Measurements from ENCODE around the gene CALML4.
A peak's percentile ranks its signal among the peaks of the same experiment; 100 is the strongest.
"Not testable (repeated sequence)": the region's sequence is repeated elsewhere in the genome, so short reads cannot be mapped to it uniquely, and the experiment has no call there.

CALML4 gene

DNA sequence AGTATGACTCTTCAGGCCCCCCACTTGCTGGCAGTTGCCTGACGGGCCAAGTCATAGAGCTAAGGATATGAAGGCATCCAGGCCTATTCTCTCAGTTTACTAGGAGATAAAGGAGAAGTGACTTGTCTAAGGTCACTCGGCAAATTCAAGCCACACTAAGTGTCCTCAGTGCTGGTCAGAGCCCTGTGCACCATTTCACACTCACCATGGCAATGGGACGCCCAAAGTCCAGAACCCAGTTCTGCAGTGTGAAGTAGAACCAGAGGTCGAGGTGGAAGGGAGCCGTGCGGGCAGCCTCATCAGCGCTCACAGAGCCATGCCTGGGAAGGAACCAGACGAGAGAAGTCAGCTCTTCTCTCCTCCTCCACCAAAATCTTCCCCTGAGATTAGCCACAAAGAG is 13.2 kb upstream of the CALML4 start:
- no peak for DNase-seq (ENCODE audit: low read depth)
- no peak overlapping the region for H3K4me3 ChIP-seq (ENCODE audit: low read depth, low read length)
- TF ChIP-seq, protein P1, sequence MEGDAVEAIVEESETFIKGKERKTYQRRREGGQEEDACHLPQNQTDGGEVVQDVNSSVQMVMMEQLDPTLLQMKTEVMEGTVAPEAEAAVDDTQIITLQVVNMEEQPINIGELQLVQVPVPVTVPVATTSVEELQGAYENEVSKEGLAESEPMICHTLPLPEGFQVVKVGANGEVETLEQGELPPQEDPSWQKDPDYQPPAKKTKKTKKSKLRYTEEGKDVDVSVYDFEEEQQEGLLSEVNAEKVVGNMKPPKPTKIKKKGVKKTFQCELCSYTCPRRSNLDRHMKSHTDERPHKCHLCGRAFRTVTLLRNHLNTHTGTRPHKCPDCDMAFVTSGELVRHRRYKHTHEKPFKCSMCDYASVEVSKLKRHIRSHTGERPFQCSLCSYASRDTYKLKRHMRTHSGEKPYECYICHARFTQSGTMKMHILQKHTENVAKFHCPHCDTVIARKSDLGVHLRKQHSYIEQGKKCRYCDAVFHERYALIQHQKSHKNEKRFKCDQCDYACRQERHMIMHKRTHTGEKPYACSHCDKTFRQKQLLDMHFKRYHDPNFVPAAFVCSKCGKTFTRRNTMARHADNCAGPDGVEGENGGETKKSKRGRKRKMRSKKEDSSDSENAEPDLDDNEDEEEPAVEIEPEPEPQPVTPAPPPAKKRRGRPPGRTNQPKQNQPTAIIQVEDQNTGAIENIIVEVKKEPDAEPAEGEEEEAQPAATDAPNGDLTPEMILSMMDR (IDR thresholded peaks at IDR 0.05; ENCODE audit: insufficient read depth, low read depth, low read length, missing control alignments): no peak

DNA sequence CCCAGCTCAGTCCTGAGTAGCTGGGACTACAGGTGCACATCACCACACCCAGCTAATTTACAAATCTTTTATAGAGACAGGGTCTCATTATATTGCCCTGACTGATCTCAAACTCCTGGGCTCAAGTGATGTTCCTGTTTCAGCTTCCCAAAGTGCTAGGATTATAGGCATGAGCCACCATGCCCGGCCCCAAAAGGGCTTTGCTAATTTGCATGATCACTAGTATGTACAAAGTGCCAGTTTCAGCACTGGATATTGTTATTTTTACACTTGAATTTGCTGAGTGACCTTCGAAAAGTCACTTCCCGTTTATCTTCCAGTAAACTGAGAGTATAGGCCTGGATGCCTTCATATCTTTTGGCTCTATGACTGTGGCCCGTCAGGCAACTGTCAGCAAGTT is 12.2 kb upstream of the CALML4 start:
- DNase-seq (ENCODE audit: low read depth): no peak
- TF ChIP-seq, protein P1 (IDR thresholded peaks at IDR 0.05; ENCODE audit: insufficient read depth, low read depth, low read length, missing control alignments): no peak
- H3K4me3 ChIP-seq (ENCODE audit: low read depth, low read length): no peak overlapping the region

DNA sequence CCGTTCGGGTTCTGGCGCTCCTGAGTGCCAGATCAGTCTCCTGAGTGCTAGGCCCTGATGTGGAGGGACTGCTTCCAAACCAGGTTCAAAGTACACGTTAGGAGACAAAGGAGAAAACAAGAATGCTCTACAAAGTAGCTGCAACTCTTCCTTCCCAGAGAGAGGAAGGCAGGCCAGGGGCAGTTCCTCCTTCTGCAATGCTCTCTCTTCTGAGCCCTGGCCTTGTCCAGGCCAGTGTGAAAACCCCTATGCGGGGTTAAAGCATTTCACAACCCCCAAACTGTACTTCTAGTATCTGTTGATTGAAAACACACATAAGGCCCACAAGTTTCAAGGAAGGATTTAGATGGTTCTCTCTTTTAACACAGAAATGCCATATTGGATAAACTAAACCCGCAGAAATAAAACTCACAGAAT is 9.7 kb upstream of the CALML4 start:
- no peak for DNase-seq (ENCODE audit: low read depth)
- no peak overlapping the region for H3K4me3 ChIP-seq (ENCODE audit: low read depth, low read length)
- TF ChIP-seq, protein P1 (IDR thresholded peaks at IDR 0.05; ENCODE audit: insufficient read depth, low read depth, low read length, missing control alignments): no peak

- H3K4me3 ChIP-seq (ENCODE audit: low read depth, low read length): no peak overlapping the region
- DNase-seq (ENCODE audit: low read depth): no peak
- TF ChIP-seq, protein P1 (IDR thresholded peaks at IDR 0.05; ENCODE audit: insufficient read depth, low read depth, low read length, missing control alignments): no peak
Measured at GRCh38 chr15:68213991-68214837, 9.1 kb upstream of the CALML4 start.

DNA sequence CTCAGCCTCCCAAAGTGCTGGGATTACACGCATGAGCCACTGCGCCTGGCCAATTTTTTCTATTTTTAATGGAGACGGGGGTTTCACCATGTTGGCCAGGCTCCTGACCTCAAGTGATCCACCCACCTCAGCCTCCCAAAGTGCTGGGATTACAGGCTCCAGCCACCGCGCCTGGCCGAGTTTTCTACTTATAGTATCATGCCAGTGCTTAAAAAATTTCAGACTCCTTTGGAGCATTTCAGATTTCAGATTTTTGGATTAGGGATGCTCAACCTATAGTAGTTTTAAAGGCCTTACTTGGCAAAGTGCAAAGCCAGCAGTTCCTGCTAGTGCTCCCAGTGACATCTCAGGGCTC is 8.3 kb upstream of the CALML4 start:
- not testable (repeated sequence) for DNase-seq (ENCODE audit: low read depth); H3K4me3 ChIP-seq (ENCODE audit: low read depth, low read length)

DNA sequence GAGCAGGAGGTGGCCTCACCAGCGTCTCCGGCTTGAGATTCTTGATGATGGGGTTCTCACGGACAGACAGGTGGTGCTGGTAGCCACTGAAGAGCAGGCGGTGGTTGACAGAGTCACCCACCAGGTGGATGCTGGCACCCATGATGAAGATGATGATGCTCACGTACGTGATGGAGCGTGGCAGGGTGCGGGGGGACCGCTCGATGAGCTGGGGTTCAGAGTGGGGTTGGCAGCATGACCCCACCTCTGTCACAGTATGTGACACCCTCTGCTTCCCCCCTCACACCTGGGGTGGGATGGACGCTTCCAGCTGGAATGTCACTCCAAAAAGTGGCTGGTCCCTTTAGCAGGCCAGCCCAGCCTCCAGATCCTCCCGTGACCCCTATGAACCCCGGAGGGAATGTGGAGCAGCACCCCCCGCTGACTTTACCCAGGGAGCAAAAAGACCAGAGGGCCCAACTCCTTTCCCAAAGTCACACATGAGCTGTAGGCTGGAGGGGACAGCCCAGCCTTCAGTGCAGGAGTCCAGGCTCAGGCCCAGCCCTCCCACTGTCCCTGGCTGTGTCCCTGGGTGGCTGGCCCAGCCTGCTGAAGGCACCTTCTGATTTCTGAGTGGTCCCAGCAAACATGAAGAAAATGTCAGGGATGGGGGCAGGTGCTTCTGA is 6.7 kb upstream of the CALML4 start:
- no peak for DNase-seq (ENCODE audit: low read depth)
- TF ChIP-seq, protein P1 (IDR thresholded peaks at IDR 0.05; ENCODE audit: insufficient read depth, low read depth, low read length, missing control alignments): no peak
- no peak overlapping the region for H3K4me3 ChIP-seq (ENCODE audit: low read depth, low read length)

- no peak overlapping the region for H3K4me3 ChIP-seq (ENCODE audit: low read depth, low read length)
- peak; percentile 61 for DNase-seq (ENCODE audit: low read depth)
- TF ChIP-seq, protein P1 (IDR thresholded peaks at IDR 0.05; ENCODE audit: insufficient read depth, low read depth, low read length, missing control alignments): peak; percentile 79
Measured at GRCh38 chr15:68210821-68211655, 5.9 kb upstream of the CALML4 start.
